Measurements from ENCODE around the gene UTP4. TPM values are rescaled to one million over a fixed set of nuclear protein-coding genes. Genes with fewer than 3 reads are reported as not detected.

The UTP4 gene
- total RNA-seq, 4 donors from 2014 or later, result 32.9 to 85.7 (median 35.9) TPM

DNA sequence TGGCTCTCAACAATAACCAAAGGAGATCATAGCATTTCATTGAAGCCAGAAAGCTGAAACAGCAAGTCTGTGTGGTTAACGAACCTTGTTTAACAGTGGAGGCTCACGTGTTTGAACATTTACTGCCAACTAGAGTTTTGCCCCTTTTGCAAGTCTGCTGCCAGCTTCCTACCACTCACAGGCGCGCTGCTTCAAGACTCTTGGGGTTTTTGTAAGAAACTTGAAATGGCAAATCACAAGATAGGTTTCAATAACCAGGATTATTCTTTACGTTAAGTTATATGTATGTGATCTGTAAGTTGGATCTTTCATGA lies 55.7 kb downstream of the UTP4 start:
- TF ChIP-seq CTCF (IDR thresholded peaks at IDR 0.05), result no peak
- DNase-seq (ENCODE audit: low spot score) (no peak), ATAC-seq (ENCODE audit: low FRiP score) (no peak)

- ATAC-seq (ENCODE audit: low FRiP score), result peak; percentile 74
- no peak for TF ChIP-seq CTCF (IDR thresholded peaks at IDR 0.05)
- no peak for DNase-seq (ENCODE audit: low spot score)
These were observed 56.3 kb downstream of the UTP4 start for GRCh38 chr16:69188716-69189115.

GRCh38 chr16:69190046-69190588 lies 57.7 kb downstream of the UTP4 start:
- no peak for TF ChIP-seq CTCF (IDR thresholded peaks at IDR 0.05)
- no peak for DNase-seq (ENCODE audit: low spot score)
- no peak for ATAC-seq (ENCODE audit: low FRiP score)

- no peak for TF ChIP-seq CTCF (IDR thresholded peaks at IDR 0.05)
- DNase-seq (ENCODE audit: low spot score) (no peak), ATAC-seq (ENCODE audit: low FRiP score) (no peak)
These were observed 58.1 kb downstream of the UTP4 start for GRCh38 chr16:69190598-69190997.

GRCh38 chr16:69191136-69191535 lies 58.7 kb downstream of the UTP4 start:
- DNase-seq (ENCODE audit: low spot score) (no peak), ATAC-seq (ENCODE audit: low FRiP score) (no peak)
- no peak for TF ChIP-seq CTCF (IDR thresholded peaks at IDR 0.05)

DNA sequence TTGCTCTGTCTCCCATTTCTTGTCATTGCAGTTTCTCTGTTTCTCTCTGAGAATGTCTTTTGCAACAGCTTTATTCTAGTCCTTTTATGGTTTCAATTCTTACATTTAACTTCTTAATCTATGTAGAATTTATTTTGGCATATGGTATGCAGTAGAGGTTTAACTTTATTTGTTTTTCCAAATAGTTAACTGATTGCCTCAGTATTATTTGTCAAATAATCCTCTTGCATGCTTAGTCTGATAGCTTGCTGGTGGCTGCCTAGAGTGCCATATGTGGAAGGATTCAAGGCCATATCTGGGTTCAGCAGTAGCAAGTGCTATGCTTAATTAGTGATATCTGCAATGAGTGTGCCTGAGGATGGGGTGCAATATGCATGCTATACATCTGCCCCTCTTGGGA lies 61.4 kb downstream of the UTP4 start:
- no peak for DNase-seq (ENCODE audit: low spot score)
- TF ChIP-seq CTCF (IDR thresholded peaks at IDR 0.05), result no peak
- no peak for ATAC-seq (ENCODE audit: low FRiP score)

- no peak for DNase-seq (ENCODE audit: low spot score)
- TF ChIP-seq CTCF (IDR thresholded peaks at IDR 0.05), result no peak
- ATAC-seq (ENCODE audit: low FRiP score), result no peak
These were observed 62.0 kb downstream of the UTP4 start for GRCh38 chr16:69194488-69194887.

Measured in omental fat pad (tissue), 4 donors.